HEK293 (cell line): ENCODE results near the gene HTR1B.
A peak's percentile ranks its signal among the peaks of the same experiment; 100 is the strongest.

Experiments
- GLIS2 ChIP-seq: fragments of 450-650 bp; formaldehyde crosslinking; IDR thresholded peaks from 2 replicates; pipeline ENCODE4 v1.5.1; 2016; ENCODE audit warnings: missing biosample characterization, missing genetic modification characterization
- HOXA7 ChIP-seq: sonication (generic); formaldehyde crosslinking; IDR thresholded peaks from 2 replicates; pipeline ENCODE4 v1.8.1; 2022; ENCODE audit warnings: missing genetic modification reagents, borderline replicate concordance
- KLF1 ChIP-seq: fragments of 450-650 bp; formaldehyde crosslinking; IDR thresholded peaks from 2 replicates; pipeline ENCODE4 v1.5.1; 2016; ENCODE audit warnings: missing biosample characterization, missing genetic modification characterization
- KLF17 ChIP-seq: fragments of 450-650 bp; formaldehyde crosslinking; IDR thresholded peaks from 2 replicates; pipeline ENCODE4 v1.5.1; 2016; ENCODE audit warnings: missing biosample characterization, missing genetic modification characterization
- MEIS1 ChIP-seq: sonication (generic); formaldehyde crosslinking; IDR thresholded peaks from 2 replicates; pipeline ENCODE4 v1.8.1; 2022; ENCODE audit warnings: missing genetic modification reagents, mild to moderate bottlenecking, borderline replicate concordance
- PRDM10 ChIP-seq: fragments of 450-650 bp; formaldehyde crosslinking; IDR thresholded peaks from 2 replicates; pipeline ENCODE4 v1.5.1; 2016; ENCODE audit warnings: missing biosample characterization, missing genetic modification characterization
- SP3 ChIP-seq: fragments of 450-650 bp; formaldehyde crosslinking; IDR thresholded peaks from 2 replicates; pipeline ENCODE4 v1.5.1; 2016; ENCODE audit warnings: missing biosample characterization, missing genetic modification characterization
- ZBTB10 ChIP-seq: fragments of 450-650 bp; formaldehyde crosslinking; IDR thresholded peaks from 2 replicates; pipeline ENCODE4 v1.5.1; 2016; ENCODE audit warnings: missing biosample characterization, missing genetic modification characterization
- ZBTB17 ChIP-seq: fragments of 450-650 bp; formaldehyde crosslinking; IDR thresholded peaks from 2 replicates; pipeline ENCODE4 v1.5.1; 2016; ENCODE audit warnings: missing biosample characterization, missing genetic modification characterization
- ZBTB21 ChIP-seq: fragments of 450-650 bp; formaldehyde crosslinking; IDR thresholded peaks from 2 replicates; pipeline ENCODE4 v1.5.1; 2017; ENCODE audit warnings: missing biosample characterization, missing genetic modification characterization
- ZBTB26 ChIP-seq: fragments of 450-650 bp; formaldehyde crosslinking; optimal IDR thresholded peaks from 2 replicates; pipeline ENCODE3; 2016; ENCODE audit warnings: missing biosample characterization, mild to moderate bottlenecking, missing genetic modification characterization
- ZBTB6 ChIP-seq: fragments of 450-650 bp; formaldehyde crosslinking; IDR thresholded peaks from 2 replicates; pipeline ENCODE4 v1.5.1; 2017; ENCODE audit warnings: missing biosample characterization, missing genetic modification characterization
- ZNF112 ChIP-seq: fragments of 450-650 bp; formaldehyde crosslinking; IDR thresholded peaks from 2 replicates; pipeline ENCODE4 v1.5.0; 2017; ENCODE audit warnings: missing biosample characterization, missing genetic modification characterization
- ZNF398 ChIP-seq: fragments of 450-650 bp; formaldehyde crosslinking; IDR thresholded peaks from 2 replicates; pipeline ENCODE4 v1.5.1; 2017; ENCODE audit warnings: missing biosample characterization, missing genetic modification characterization
- ZNF423 ChIP-seq: fragments of 450-650 bp; formaldehyde crosslinking; IDR thresholded peaks from 2 replicates; pipeline ENCODE4 v1.5.1; 2016; ENCODE audit warnings: missing biosample characterization, missing genetic modification characterization
- ZNF426 ChIP-seq: fragments of 450-650 bp; formaldehyde crosslinking; IDR thresholded peaks from 2 replicates; pipeline ENCODE4 v1.5.1; 2017; ENCODE audit warnings: missing biosample characterization, missing genetic modification characterization, mild to moderate bottlenecking, inconsistent platforms, moderate library complexity
- ZNF518A ChIP-seq: fragments of 450-650 bp; formaldehyde crosslinking; conservative IDR thresholded peaks from 2 replicates; pipeline ENCODE4 v1.5.1; 2016; ENCODE audit warnings: low read depth, missing biosample characterization, missing genetic modification characterization
- ZNF561 ChIP-seq: fragments of 450-650 bp; IDR thresholded peaks from 2 replicates; pipeline ENCODE4 v1.5.1; 2018; ENCODE audit warnings: missing biosample characterization, missing genetic modification characterization, borderline replicate concordance
- ZNF600 ChIP-seq: fragments of 450-650 bp; formaldehyde crosslinking; IDR thresholded peaks from 2 replicates; pipeline ENCODE4 v1.5.1; 2016; ENCODE audit warnings: missing biosample characterization, missing genetic modification characterization
- ZNF76 ChIP-seq: fragments of 450-650 bp; formaldehyde crosslinking; IDR thresholded peaks from 2 replicates; pipeline ENCODE4; 2016; ENCODE audit warnings: low read depth, missing biosample characterization, missing genetic modification characterization, borderline replicate concordance
- ZNF777 ChIP-seq: fragments of 450-650 bp; formaldehyde crosslinking; IDR thresholded peaks from 2 replicates; pipeline ENCODE4 v1.5.1; 2017; ENCODE audit warnings: missing biosample characterization, missing genetic modification characterization, borderline replicate concordance

The HTR1B gene

GRCh38 chr6:77463861-77464494 lies 687 bp upstream of the HTR1B start (continued):
- peak; percentile 71 for TF ChIP-seq KLF17 (tag by site-specific recombination)
- TF ChIP-seq GLIS2 (tag by site-specific recombination): peak; percentile 45; the same call in 1 of the 2 replicates
- TF ChIP-seq ZNF777: peak; percentile 36; the same call in 1 of the 2 replicates
- no peak for TF ChIP-seq ZNF112 (tag by site-specific recombination)
- TF ChIP-seq ZNF423 (tag by site-specific recombination): peak; percentile 74
- TF ChIP-seq ZBTB26: peak; percentile 82
- TF ChIP-seq SP3: peak; percentile 62
- TF ChIP-seq ZNF600: peak; percentile 82
- 0 out of 2 replicates have a peak, but pooled peaks have one; percentile 14 for TF ChIP-seq ZBTB6 (tag by site-specific recombination)
- no peak for TF ChIP-seq HOXA7
- TF ChIP-seq ZNF398: peak; percentile 84
- TF ChIP-seq MEIS1: no peak
- peak; percentile 47; the same call in 1 of the 2 replicates for TF ChIP-seq KLF1
- TF ChIP-seq ZNF561 (tag by site-specific recombination): no peak
- TF ChIP-seq ZNF76 (tag by site-specific recombination): peak; percentile 50; the same call in 1 of the 2 replicates
- TF ChIP-seq ZBTB17: peak; percentile 37; the same call in 1 of the 2 replicates
- peak; percentile 97 for TF ChIP-seq PRDM10 (tag by site-specific recombination)
- no peak for TF ChIP-seq ZNF518A (tag by site-specific recombination)
- TF ChIP-seq ZBTB10 (tag by site-specific recombination): 0 out of 2 replicates have a peak, but pooled peaks have one; percentile 60
- peak; percentile 29; the same call in 1 of the 2 replicates for TF ChIP-seq ZBTB21 (tag by site-specific recombination)
- no peak for TF ChIP-seq ZNF426 (tag by site-specific recombination)
